Muscle layer of duodenum (tissue), 2 donors: ENCODE results near the gene PRC1.

Experiments used
- H3K27ac ChIP-seq: one replicate; pipeline ENCODE4 v1.7.0; 2013; ENCODE audit warnings: mild to moderate bottlenecking, low read length
- H3K27me3 ChIP-seq: one replicate; pipeline ENCODE4 v1.7.0; 2013; ENCODE audit warnings: low read depth, mild to moderate bottlenecking, control low read depth, low read length
- H3K36me3 ChIP-seq, 2 donors: one replicate each; pipeline ENCODE4 v1.7.0; 2013; ENCODE audit warnings: low read length in 2 of 2, control low read depth in 1 of 2, mild to moderate bottlenecking in 1 of 2; ENCODE audit not compliant: insufficient read depth in 2 of 2, control insufficient read depth in 1 of 2
- H3K4me1 ChIP-seq, 2 donors: one replicate each; pipeline ENCODE4 v1.7.0; 2013; ENCODE audit warnings: low read length in 2 of 2, mild to moderate bottlenecking in 2 of 2, control low read depth in 1 of 2, moderate library complexity in 1 of 2; ENCODE audit not compliant: insufficient read depth in 2 of 2, control insufficient read depth in 1 of 2
- H3K4me3 ChIP-seq, 2 donors: one replicate each; pipeline ENCODE4 v1.7.0; 2013; ENCODE audit warnings: low read length in 2 of 2, low read depth in 1 of 2, mild to moderate bottlenecking in 1 of 2
- H3K9me3 ChIP-seq, 2 donors: one replicate each; pipeline ENCODE4 v1.7.0; 2013; ENCODE audit warnings: low read length in 2 of 2, control low read depth in 1 of 2, mild to moderate bottlenecking in 1 of 2; ENCODE audit not compliant: control insufficient read depth in 1 of 2
- donor health status: healthy.

PRC1 gene

GRCh38 chr15:90994417-90995311 lies at the start of gene PRC1:
TSS of gene PRC1 (minus strand) at chr15:90994535. CDS start at chr15:90994417, 118 bp downstream.
- H3K9me3 ChIP-seq = no peaks in the 10 kb centered on the region
- peak within 1 kb of the TSS; percentile 88 to 92 for H3K4me3 ChIP-seq
- peaks cover 11 to 19% of the 10 kb centered on the region in 2 donors for H3K36me3 ChIP-seq
- H3K4me1 ChIP-seq = peaks cover 0 to 3% of the 10 kb centered on the region in 2 donors
- H3K27me3 ChIP-seq = no peaks in the 10 kb centered on the region
- H3K27ac ChIP-seq = peak within 1 kb of the TSS; percentile 85

- H3K27ac ChIP-seq = no peak overlapping the region
- H3K36me3 ChIP-seq = no peaks in the 10 kb centered on the region
- no peak overlapping the region for H3K4me3 ChIP-seq
- no peaks in the 10 kb centered on the region for H3K27me3 ChIP-seq
- no peaks in the 10 kb centered on the region for H3K4me1 ChIP-seq
- H3K9me3 ChIP-seq = no peaks in the 10 kb centered on the region
These were observed 49.0 kb upstream of the PRC1 start for GRCh38 chr15:91043202-91043874.

GRCh38 chr15:91040856-91041255 lies 46.5 kb upstream of the PRC1 start:
- Histone ChIP-seq H3K4me1 (no peaks in the 10 kb centered on the region), H3K36me3 (no peaks in the 10 kb centered on the region), H3K27ac (no peak overlapping the region), H3K27me3 (no peaks in the 10 kb centered on the region), H3K9me3 (no peaks in the 10 kb centered on the region), H3K4me3 (no peak overlapping the region)

- H3K4me1 ChIP-seq = no peaks in the 10 kb centered on the region
- no peaks in the 10 kb centered on the region for H3K36me3 ChIP-seq
- no peak overlapping the region for H3K4me3 ChIP-seq
- H3K27me3 ChIP-seq = no peaks in the 10 kb centered on the region
- H3K27ac ChIP-seq = no peak overlapping the region
- no peaks in the 10 kb centered on the region for H3K9me3 ChIP-seq
These were observed 45.7 kb upstream of the PRC1 start for GRCh38 chr15:91039996-91040395.

GRCh38 chr15:91032919-91033803 lies 38.8 kb upstream of the PRC1 start:
- Histone ChIP-seq H3K9me3 (no peaks in the 10 kb centered on the region), H3K27ac (no peak overlapping the region), H3K36me3 (no peaks in the 10 kb centered on the region), H3K4me3 (no peak overlapping the region), H3K4me1 (no peaks in the 10 kb centered on the region), H3K27me3 (no peaks in the 10 kb centered on the region)

GRCh38 chr15:91031796-91032195 lies 37.5 kb upstream of the PRC1 start:
- H3K27me3 ChIP-seq = no peaks in the 10 kb centered on the region
- no peak overlapping the region for H3K4me3 ChIP-seq

GRCh38 chr15:91027677-91028076 lies 33.3 kb upstream of the PRC1 start:
- no peak overlapping the region for H3K27ac ChIP-seq

More at GRCh38 chr15:91031796-91032195, 37.5 kb upstream of the PRC1 start:
- no peak overlapping the region for H3K27ac ChIP-seq
- H3K36me3 ChIP-seq = no peaks in the 10 kb centered on the region
- no peaks in the 10 kb centered on the region for H3K9me3 ChIP-seq
- H3K4me1 ChIP-seq = no peaks in the 10 kb centered on the region

GRCh38 chr15:91023720-91024119 lies 29.4 kb upstream of the PRC1 start:
- H3K9me3 ChIP-seq = no peaks in the 10 kb centered on the region
- no peak overlapping the region for H3K27ac ChIP-seq
- no peaks in the 10 kb centered on the region for H3K27me3 ChIP-seq
- H3K4me3 ChIP-seq = no peak overlapping the region
- peaks cover 0 to 26% of the 10 kb centered on the region in 2 donors for H3K4me1 ChIP-seq
- H3K36me3 ChIP-seq = no peaks in the 10 kb centered on the region

More at GRCh38 chr15:91027677-91028076, 33.3 kb upstream of the PRC1 start:
- H3K4me3 ChIP-seq = no peak overlapping the region
- H3K9me3 ChIP-seq = no peaks in the 10 kb centered on the region
- H3K27me3 ChIP-seq = no peaks in the 10 kb centered on the region
- H3K36me3 ChIP-seq = no peaks in the 10 kb centered on the region
- H3K4me1 ChIP-seq = peaks cover 0 to 6% of the 10 kb centered on the region in 2 donors

- H3K9me3 ChIP-seq = no peaks in the 10 kb centered on the region
- no peaks in the 10 kb centered on the region for H3K27me3 ChIP-seq
- no peaks in the 10 kb centered on the region for H3K36me3 ChIP-seq
- peak overlapping the region; percentile 89 to 99 for H3K4me3 ChIP-seq
- peak overlapping the region; percentile 77 for H3K27ac ChIP-seq
- H3K4me1 ChIP-seq = peaks cover 0 to 26% of the 10 kb centered on the region in 2 donors
These were observed 28.4 kb upstream of the PRC1 start for GRCh38 chr15:91022832-91023129.

- Histone ChIP-seq H3K4me1 (peaks cover 0 to 26% of the 10 kb centered on the region in 2 donors), H3K36me3 (no peaks in the 10 kb centered on the region), H3K4me3 (peak within 1 kb of the TSS; percentile 89 to 99), H3K27ac (peak within 1 kb of the TSS; percentile 77), H3K27me3 (no peaks in the 10 kb centered on the region), H3K9me3 (no peaks in the 10 kb centered on the region)
These were observed 27.9 kb upstream of the PRC1 start, which contains the start of gene VPS33B for GRCh38 chr15:91022075-91022831. TSS of gene VPS33B (minus strand) at chr15:91022594. CDS start at chr15:91022249, 345 bp downstream.
